NCI-H345 (cell line): ENCODE measurements around the gene SIPA1L3.
A peak's percentile ranks its signal among the peaks of the same experiment; 100 is the strongest.

Experiments
- DNase-seq: peaks from one replicate; lab custom pipeline; 2025; lab: John Stamatoyannopoulos, UW

The SIPA1L3 gene

DNA sequence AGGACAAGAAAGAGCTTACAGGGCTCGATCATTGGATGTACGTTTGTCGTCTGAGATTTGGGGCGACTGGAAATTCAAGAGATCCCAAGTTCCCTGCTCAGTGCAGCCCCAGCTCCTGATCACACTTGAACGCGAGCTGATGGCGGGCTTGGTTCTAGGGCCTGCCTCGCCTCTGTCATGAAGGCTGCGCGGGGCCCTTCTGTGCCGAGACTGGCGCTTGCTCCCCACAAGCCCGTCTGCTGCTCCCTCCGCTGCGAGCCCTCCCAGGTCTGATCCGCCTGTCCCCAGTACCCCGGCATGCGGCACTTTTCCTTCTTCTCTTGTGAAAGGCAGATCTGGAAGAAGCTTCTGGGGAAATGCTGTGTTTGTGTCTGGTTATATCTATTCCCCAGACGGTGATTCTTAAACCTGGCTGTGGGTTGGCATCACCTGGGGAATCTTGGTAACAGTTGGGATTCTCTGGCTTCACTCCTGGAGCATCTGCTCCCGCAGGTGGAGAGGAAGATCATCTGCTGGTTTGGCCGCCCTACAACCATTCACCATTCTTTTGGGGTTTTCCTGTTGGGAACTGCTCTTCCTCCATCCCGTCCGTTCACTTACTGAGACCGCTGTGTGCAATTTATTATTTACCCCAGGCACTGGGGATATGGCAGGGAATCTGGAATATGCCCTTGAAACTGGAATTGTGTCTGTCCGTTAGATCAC lies 43.6 kb downstream of the SIPA1L3 start:
- no peak for DNase-seq

DNA sequence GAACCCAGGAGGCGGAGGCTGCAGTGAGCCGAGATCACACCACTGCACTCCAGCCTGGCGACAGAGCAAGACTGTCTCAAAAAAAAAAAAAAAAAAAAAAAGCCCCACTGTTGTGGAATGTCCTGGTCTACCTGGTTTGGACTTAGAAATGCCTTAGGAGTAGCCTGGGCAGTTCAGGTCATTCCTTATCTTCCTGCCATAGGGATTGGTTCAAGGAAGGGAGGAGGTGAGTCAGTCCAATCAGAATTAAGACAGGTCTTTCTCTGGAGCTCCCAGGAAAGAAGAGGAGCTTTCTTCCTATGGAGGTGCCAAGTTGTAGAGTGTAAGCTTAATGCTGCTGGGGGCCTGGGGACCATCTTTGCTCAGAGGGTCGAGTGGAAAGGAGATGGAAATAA lies 44.8 kb downstream of the SIPA1L3 start:
- no peak for DNase-seq

DNA sequence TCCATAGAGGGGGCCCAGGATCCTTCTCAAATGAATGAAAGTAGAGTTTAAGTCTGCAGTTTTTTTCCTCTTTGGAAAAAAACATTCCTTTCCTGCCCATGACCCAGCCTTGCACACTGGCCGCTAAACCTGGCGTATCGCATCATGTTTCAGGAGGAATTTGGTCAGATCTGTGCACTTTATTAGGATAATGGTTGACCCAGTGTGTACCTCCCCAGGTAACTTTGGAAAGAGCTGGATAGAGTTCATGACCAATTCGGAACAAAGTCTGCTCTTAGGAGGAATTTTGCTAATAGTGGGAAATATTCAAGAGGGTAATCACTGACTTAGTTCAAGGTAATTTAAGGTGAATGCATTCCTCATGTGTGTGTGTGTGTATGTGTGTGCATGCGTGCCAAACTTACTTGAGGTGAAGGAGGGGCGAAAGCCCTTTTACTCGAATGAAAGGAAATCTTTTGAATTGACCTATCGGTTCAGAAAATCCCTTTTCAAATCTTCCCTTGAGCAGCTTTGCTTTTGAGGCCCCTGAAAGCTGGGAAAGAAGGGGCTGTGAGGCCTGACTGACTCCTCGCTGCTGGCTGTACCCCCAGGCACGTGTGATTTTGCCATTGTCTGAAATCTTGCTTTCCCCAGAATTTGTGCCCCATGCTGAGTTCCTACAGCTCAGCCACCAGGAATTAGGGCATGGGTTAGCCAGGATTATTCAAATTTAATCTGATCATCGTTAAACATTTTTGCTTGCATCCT lies 46.3 kb downstream of the SIPA1L3 start:
- DNase-seq: no peak

DNA sequence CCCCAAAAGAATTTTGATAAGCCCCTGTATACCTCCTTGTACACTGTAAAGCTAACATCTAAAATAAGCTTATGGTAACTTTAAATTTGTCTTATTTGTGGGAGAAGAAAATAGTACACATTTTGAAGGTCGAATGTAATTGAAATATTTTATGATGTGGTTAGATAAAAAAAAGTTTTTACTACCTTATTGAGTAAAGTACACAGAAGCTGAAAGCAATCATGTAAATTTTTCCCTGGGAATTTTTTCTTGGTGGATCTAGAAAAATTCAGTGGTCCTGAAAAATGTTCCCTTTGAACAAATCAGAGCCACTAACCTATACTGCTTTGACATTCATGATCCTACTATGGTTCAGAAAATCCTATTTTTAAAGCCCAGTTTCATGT lies 46.9 kb downstream of the SIPA1L3 start:
- no peak for DNase-seq

DNA sequence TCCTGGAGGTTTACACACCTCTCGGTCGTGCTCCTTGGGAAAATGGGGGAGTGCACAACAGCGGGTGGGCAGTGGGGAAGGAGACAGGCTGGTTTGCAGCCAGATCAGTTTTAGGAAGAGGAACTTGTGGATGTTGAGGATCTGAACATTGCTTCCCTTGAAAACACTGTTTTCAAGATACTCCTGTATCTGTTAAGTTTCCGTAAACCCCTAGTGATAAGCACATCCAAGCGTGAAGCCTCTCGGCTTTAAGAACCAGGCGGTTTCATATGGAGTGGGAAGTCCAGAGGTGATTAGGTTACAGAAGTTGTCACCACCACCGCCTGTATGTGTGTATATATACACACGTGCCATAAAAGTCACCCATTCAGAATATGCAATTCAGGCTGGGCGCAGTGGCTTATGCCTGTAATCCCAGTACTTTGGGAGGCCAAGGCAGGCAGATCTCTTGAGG lies 47.4 kb downstream of the SIPA1L3 start:
- DNase-seq: no peak

DNA sequence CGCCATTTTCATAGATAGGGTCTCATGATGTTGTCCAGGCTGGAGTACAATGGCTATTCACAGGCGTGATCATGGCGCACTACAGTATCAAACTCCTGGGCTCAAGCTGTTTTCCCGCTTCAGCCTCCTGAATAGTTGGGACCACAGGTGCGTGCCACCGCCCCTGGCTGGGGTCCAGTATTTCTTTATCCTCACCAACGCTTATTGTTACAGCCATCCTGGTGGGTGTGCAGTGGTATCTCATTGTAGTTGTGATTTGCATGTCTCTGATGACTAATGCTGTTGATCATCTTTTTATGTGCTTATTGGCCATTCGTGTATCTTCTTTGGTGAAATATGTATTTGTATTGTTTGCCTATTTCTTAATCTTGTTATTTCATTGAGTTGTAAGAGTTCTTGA lies 49.0 kb downstream of the SIPA1L3 start:
- peak; percentile 63 for DNase-seq

DNA sequence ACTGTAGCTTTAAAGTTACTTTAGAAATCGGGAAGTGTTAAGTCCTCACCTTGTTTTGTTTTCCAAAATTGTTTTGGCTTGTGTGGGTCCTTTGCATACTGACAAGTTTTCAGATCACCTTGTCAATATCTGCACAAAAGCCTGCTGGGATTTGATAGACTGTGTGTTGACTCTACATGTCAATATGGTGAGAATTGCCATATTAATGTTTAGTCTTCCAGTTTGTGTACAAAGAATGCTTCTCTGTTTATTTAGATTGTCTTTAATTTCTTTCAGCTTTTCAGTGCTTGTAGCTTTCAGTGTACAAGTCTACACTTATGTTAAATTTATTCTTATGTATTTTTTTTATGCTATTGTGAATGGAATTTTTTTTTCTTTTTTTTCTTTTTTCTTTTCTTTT lies 50.2 kb downstream of the SIPA1L3 start:
- no peak for DNase-seq

DNA sequence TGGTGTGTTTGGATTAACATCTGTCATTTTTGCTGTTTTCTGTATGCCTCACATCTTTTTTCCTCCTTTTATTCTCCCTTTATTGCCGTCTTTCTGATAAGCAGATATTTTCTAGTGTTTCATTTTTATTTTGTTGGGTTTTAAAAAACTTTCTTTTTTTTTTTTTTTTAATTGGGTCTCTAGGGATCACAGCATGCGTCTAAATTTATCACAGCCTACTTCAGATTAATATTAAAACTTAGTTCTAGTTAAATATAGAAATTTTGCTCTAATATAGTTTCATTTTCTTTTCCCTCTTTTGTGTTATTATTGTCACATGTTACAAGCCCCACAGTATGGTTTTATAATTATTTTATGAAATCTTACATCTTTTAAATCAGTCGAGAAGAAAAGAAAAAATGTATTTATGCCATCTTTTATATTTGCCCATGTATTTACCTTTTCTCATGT lies 52.7 kb downstream of the SIPA1L3 start:
- no peak for DNase-seq

DNA sequence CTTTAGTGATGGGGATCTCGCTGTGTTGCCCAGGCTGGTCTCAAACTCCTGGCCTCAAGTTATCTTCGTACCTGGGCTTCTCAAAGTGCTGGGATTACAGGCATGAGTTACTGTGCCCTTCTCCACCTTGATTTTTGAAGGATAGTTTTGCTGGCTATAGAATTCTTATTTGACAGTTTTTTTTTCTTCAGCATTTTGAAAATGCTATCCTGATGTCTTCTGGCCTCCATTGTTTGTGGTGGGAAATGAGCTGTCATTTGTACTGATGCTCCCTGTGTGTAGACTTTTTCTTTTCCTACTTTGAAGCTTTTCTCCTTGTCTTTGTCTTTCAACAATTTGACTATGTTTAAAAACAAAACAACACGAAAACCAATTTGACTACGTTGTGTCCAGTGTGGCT lies 54.2 kb downstream of the SIPA1L3 start:
- no peak for DNase-seq

DNA sequence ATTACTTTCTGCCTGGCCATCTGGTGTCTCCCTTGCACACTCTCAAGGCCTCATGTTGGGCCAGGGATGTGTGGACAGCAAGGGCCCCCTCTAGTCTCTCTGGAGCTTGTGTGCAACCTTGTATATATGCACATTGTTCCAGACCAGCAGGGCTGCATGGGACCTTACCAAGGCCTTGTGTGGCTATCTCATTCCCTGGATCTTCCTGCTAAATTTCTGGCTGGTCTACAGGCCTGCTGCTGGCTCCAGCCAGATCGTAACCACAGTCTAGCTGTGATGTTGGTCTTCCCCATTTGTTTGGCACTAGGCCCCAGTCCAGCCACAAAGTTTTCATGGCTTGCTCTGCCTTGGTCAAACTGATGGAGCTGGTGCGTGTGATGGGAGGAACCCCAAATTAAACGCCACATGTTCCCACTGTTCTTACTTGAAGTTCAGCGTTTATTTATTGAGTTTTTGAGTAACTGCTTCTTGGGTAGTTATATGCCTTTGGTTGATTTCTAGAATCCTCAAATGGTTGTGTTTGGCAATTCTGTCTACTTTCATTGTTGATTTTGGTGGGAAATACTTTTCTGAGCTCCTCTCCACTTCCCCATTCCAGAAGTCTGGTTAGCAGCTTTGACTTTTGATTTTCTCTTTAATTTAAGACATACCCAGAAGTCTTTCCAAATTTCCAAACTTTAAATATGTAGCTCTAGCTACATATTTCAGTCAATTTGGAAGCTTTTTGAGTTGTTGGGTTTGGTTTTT lies 56.4 kb downstream of the SIPA1L3 start:
- DNase-seq: no peak

DNA sequence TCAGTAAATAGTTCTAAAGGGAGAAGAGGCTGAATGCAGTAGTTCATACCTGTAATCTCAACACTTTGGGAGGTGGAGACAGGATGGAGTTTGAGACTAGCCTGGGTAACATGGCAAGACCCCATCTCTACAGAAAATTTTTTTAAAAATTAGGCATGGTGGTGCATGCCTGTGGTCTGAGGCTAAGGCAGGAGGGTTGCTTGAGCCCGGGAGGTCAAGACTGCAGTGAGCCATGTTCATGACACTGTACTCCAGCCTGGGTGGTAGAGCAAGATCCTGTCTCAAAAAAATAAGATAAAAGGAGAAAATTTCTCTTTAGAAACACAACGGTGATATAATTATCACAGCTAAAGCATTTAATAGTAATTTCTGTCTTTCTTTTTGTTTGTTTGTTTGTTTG lies 57.1 kb downstream of the SIPA1L3 start:
- DNase-seq: no peak

DNA sequence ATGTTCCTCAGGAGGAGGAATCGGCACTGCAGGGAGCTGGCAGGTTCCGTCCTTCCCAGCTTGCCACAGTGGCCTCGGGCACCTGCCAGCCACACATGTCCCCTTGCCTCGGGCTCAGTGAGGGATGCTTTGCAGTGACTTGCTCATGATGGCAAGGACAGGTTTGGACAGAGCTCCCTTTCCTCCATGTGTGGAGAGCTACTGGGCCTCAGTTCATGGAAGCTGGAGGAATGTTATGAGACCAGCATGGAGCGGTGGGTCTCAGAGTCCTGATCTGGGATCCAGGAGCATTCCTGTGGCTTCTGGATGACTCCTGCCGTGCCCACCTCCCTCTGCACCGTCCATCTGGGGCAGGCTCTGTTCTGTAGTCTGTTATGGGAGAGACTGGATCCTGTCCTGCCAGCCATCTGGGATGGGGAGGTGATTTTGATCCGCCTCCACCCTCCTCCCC lies 59.2 kb downstream of the SIPA1L3 start:
- DNase-seq: no peak

DNA sequence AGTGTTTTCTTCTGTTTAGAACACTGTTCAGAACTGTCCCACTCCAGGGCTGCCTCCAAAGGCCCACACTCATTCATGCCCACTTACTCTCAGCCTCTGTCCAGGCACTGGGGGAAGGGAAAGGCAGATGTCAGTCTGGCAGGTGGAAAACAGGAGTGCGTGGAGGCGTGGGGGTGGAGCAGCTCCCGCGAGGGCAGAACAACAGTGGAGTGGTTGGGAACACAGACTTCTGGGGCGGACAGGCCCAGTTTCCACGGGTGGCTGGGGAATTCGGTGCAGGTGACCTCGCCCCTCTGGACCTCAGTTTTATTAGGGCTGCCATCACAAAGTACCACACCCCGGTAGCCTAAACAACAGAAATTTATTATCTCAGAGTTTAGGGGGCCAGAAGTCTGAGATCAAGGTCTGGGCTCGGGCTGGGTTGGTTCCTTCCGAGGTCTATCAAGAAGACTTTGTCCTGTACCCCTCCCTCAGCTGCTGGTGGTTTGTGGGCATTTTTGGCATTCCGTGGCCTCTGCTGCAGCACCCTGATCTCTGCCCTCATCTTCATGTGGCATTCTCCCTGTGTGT lies 59.7 kb downstream of the SIPA1L3 start:
- no peak for DNase-seq

DNA sequence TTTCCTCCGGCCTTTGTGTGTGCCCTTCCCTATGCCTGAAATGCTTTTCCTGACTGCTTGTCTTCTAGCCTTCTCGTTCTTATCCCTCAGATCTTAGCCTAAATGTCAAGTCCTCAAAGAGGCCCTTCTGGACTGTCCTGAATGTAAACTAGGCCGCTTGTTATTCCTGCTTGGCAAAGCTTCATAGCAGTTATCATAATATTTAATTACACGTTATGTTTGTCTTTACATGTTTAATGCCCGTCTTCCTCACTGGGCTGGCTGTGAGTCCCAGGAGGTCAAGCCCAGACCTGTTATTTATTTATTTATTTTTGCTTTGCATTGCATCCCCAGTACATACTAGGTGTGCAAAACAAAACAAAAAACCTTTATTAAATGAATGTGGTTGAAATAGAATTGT lies 62.7 kb downstream of the SIPA1L3 start:
- no peak for DNase-seq

DNA sequence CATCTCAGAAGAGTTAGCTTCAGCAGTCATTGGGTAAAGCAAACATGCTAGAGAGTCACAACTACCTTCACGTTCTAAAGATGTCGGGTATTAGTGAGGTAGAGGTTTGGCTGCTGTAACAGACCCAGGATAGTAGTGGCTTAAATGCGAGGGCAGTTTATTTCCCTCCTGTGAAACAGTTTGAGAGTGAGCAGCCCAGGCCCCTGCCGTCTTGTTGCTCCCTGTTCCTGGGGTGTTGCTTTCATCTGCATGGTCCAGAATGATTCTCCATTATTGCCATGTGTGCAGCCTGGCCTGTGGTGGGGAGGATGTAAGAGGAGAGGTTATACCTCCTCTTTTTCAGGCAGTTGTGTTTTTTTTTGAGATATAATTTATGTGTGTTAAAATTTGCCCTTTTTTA lies 63.7 kb downstream of the SIPA1L3 start:
- no peak for DNase-seq

DNA sequence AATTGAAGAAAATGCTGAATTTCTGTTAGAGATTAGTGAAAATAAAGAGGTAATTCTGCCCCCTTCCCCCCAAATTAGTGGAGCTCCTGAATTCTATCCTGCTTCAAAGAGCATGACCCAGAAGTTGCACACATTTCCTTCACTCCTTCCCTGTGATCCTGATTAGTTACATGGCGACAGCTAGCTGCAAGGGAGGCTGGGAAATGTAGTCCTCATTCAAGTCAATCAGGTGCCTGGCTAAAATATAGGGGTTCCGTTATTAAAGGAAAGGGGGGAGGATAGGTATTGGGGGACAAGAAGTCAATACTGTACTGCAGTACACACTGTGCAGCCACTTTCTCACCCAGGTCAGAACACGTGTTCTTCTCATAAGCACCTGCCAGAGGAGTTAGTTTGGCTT lies 65.8 kb downstream of the SIPA1L3 start:
- DNase-seq: no peak

DNA sequence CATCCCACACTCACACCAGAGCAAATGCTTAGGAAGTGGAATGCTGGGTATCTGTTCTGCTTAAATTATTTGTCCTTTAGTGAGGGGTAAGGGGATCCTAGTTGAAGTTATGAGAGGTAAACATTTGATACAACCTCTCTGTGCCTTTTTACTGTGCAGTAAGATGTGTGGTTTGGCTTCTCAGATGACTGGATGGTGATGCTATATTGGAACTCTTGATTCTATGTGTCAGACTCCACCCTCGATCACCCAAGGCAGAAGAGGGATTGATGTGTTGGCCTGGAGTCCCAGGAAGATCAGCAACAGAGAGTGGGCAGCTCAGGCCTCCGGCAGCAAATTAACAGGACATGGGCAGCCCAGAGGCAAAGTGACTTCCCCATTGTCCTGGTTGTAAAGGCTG lies 66.7 kb downstream of the SIPA1L3 start:
- no peak for DNase-seq

DNA sequence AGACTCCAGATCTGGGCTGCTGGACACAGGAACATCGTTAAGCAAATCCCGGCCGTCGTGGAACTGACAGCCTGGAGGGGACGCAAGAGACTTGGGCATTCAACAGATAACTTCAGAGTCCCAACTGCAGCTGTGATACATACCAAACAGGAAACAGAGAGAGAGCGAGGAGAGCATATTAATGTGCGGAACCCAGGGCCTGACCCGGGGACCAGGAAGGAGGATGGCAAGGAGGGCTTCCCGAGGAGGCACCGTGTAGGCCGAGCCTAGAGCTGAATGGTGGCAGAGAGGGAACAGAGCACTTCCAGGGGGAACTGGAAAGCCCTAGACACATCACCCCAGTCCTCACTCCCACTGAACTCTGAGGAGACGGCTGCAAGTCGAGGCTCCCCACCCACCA lies 68.1 kb downstream of the SIPA1L3 start:
- DNase-seq: no peak

DNA sequence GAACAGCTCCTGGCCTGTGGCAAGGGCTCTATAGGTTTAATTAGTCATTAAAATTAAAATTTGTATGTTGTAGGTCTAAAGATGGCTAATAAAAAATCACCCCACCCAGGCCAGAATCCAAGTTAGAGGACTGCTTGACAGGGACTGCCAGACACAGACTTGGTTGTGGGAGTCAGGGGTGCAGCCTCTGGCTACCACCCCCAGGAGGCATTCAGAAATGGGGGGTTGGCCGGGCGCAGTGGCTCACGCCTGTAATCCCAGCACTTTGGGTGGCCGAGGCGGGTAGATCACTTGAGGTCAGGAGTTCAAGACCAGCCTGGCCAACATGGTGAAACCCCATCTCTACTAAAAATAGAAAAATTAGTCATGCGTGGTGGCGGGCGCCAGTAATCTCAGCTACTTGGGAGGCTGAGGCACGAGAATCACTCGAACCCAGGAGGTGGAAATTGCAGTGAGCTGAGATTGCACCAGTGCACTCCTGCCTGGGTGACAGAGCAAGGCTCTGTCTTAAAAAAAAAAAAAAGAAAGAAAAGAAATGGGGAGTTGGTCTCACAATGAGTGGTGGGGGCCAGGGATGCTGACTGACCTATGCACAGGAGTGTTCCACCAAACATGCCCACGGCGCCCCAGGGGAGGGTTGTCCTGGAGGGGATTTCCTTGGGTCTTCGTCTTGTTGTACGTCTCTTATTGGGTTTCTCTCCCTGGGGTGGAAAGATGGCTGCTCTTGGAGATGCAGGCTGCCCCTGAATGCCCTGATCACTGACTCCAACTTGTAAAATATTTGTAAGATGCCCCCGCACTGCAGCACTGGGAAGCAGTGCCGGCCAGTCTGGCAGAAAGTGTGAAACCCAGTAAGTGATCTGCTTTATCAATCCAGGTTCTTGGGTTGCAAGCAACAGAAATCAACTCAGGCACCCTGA lies 68.8 kb downstream of the SIPA1L3 start:
- no peak for DNase-seq

DNA sequence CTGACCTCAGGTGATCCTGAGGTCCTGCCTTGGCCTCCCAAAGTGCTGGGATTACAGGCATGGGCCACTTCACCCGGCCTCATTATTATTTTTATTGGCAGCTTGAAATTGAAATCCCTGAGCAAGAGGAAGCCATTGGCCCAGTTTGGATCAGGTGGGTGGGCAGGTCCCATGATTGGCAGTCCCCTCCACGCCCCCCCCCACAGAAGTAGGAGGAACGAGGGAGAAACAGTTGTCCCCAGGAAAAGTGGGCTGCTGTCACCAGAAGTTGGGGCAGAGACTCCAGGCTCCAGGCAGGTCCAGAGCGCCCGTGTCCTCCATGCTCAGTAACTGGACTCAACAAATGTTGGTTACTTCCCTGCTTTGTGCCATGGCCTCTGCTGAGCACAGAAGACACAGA lies 70.4 kb downstream of the SIPA1L3 start:
- DNase-seq: no peak

DNA sequence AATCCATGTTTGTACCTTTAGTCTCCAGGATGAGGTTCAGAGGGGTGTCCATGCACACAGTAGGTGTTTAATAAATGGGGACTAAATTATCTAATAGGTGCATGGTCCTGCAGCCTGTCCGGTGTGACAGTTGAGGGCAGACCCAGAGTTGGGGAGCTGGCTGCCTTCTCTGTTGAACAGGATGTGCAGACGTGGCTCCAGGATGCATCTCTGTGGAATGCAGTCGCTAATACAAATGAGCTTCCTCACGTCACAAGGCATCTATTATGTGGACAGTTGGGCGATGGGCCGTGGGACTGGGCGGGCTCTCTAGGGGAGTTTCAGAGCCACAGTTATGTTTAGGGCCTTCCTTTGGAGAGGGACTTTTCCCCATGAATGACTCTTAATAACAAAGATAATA lies 71.0 kb downstream of the SIPA1L3 start:
- DNase-seq: no peak
